M059J (cell line): ENCODE results near the gene MED15. TPM values are rescaled to one million over a fixed set of nuclear protein-coding genes. Genes with fewer than 3 reads are reported as not detected.
"Not testable (repeated sequence)": the region's sequence is repeated elsewhere in the genome, so short reads cannot be mapped to it uniquely, and the experiment has no call there.

Experiments
- DNase-seq: peaks from one replicate; pipeline ENCODE4 v3.0.0-alpha.2; 2012; ENCODE audit warnings: low read depth
- total RNA-seq: library from RNA; depleted of rRNA; stranded (reverse); fragments of >200 nt; shearing (Covaris generic); gene quantifications from 2 replicates; pipeline ENCODE4 v1.2.3, GENCODE V29; 2014

The MED15 gene
- total RNA-seq, 1 experiment from 2014 or later: 27.9 TPM

DNA sequence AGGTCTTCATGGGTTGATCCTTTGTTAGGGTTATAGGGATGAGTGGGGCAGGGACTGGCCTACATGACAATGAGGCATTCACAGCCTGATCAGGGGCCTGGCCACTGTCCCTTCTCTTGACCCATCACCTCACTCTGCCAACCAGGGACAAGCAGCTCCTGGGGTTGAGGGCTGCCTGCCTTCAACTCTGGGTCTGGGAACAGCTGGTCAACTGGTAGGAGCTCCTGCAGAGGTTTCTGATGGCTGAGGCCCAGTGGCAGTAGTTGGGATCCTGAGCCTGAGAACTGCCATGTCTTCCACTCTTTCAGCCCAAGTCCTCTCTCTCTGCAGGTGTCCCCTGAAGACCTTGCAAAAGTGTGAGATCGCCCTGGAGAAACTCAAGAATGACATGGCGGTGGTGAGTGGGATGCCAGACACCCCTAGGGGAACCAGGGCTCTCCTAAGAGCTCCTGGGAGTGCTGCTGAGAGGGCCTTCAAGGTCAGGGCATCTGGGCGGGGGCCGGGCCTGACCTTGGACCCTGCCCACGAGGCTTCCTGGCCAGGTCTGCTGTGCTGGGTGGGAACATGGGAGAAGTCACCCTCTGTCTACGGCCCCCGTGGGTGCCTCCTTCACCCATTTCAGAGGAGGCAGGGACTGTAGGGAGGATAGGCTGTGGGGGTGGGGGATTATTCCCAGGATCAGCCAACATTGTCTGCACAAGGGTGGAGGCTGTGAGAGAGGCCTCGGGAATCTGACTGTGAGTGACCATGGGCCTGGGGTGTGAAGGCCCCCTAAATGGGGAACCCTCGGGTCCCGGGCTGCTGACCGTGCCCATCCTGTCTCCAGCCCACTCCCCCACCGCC is 76.8 kb downstream of the MED15 start:
- no peak for DNase-seq

DNA sequence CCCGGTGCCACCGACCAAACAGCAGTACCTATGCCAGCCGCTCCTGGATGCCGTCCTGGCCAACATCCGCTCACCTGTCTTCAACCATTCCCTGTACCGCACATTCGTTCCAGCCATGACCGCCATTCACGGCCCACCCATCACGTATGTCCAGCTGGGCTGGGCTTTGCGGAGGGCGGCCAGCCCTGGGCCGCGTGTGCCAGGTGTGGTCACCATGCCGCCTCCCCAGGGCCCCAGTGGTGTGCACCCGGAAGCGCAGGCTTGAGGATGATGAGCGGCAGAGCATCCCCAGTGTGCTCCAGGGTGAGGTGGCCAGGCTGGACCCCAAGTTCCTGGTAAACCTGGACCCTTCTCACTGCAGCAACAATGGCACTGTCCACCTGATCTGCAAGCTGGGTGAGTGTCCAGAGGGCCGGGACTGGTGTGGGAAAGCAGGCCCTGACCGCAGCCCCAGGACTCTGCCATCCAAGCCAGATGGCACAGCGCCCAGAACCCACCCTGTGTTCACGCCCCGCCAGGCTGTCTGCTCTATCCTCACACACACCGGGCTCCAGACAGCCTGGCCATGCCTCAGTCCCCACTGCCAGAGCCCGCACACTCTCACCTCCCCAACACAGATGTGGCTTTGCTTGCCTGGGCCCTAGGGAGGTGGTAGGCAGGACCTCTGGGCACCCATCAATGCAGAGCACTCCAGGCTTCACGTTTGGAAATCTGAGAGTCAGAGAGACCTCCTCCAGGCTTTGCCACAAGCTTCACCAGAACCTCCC is 77.6 kb downstream of the MED15 start:
- no peak for DNase-seq

DNA sequence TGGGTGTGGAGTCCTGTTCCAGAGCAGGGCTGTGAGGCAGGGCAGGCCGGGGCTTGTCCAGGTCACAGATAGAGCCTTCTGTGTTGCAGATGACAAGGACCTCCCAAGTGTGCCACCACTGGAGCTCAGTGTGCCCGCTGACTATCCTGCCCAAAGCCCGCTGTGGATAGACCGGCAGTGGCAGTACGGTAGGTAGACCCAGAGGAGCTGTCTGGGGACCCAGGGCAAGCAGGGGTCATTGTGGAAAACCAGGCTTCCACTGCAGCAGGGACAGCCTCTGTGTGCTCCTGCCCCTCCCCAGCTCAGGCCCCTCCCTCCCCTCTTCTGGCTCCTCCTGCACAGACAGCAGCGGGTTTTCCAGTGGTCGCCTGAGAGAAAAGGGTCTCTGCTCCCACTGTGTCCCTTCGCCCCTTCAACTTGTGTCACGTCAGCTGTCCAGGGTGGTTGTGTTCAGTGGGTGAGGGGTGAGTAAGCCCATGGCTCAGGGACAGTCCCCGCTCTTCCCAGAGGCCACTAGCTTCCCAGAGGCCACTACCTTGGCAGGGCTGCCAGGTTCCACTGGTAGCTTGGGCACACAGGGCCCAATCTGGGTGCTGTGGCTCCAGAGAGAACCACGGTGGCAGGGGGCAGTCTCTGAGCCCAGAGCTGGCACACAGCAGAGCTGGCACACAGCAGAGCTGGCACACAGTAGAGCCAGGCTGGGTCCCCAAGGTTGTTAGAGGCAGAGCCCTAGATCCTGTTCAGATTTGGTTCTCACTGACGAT is 78.4 kb downstream of the MED15 start:
- DNase-seq: no peak

DNA sequence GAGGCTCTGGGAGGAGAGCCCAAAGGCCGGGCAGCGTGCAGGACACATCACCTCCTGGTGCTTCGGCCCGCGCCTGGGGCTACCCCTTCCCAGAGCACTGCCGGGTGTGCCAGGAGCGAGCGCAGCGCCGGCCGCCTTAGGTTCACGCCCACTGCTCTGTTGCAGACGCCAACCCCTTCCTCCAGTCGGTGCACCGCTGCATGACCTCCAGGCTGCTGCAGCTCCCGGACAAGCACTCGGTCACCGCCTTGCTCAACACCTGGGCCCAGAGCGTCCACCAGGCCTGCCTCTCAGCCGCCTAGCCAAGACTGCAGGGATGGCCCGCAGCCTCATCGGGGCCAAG is 79.0 kb downstream of the MED15 start:
- no peak for DNase-seq

DNA sequence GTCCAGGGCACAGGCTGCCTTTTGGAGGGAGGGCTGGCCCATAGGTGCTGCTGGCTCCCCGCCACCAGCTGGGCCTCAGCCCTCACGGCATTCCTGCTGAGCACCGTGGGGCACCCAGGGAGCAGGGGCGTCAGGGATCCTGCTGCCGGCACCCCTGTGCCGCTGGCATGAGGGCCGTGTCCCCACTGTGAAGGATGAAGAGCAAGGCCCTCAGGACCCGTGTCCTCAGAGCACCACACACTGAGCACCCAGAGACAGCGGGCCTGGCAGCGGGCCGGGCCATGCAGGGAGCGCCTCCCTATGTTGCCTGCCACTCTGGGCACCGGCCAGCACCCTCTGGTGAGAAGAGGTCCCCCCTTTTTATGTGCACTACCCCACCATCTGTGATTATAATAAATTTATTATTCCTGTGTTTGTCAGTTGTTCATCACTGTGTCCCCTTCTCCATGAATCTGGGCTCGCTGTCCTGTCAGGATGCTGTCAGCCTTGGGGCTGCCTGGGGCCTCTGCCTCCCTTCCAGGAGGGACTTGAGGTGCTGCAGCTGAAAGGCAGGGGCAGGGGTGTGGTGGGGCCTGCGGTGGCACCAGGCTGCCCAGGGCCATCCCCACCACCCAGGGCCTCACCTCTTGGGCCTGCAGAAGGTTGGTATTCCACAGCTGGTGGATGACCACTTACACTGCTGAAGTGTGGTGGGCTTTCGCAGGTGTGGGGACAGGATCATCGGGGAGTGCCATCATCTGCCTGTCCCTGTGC is 80.0 kb downstream of the MED15 start:
- no peak for DNase-seq

DNA sequence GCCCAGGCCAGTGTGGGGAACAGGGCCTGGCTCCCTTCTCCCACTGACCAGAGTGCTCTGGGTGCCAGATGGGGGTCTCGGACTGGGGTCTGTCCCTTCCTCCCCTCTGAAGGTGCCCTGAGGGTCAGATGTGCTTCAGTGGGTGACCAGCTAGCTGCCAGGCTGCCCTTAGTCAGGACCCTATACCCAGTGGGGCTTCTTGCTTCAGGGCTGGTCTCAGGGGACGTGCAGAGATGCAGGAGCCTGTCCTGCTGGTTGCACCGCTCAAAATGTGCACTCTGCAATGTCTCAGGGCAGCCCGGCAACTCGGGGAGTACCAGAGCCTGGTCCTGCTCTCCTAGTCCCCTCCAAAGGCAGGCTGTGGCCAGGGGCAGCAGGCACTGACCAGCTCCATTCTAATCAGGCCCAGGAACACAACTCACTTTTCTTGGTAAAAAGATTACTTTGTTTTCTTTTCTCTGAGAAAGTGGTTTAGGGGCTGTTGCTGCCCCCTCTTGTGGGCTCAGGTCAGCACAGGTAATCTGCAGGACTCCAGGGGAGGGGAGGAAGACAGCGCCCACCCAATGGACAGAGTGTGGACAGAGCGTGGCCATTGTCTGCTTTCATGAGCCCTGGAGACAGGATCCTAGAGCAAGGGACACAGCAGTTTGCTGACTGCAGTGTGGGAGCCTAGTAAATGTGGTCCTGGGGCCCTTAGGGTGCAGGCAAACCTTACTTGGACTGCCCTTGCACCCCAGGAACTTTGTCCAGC is 80.9 kb downstream of the MED15 start:
- no peak for DNase-seq

DNA sequence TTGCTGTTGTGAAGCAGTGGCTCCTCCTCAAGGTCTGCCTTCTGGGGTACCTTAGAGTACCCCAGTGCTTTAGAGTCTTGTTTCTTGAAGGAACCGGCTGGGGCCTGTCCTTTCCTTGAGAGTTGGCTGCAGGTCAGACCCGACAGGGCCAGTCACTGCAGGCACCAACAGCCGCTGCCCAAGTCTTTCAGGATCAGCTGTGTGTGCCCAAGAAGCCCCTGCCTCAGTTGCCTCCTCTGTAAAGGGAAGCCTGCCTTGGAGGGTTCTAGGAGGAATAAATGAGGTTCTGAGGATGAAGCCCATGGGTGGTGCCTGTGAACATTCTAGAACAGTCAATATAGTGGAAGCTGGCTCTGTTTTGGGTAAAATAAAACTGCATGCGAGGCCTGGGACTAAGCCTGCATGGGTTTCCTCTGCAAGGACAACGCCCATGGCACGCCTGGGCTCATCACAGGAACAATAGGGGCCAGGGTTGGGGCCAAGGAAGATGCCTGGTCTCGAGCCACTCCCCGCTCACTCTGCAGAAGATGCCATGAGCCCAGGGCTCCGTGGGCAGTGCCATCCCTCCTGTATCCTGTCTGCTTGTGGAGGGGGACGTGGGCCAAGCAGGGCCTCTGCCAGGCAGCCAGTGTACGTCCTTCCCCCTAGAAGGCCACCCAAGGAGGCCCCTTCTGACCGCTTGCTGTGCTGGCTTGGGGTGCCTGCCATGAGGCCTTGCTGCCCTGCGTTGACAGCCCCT is 81.6 kb downstream of the MED15 start:
- no peak for DNase-seq

DNA sequence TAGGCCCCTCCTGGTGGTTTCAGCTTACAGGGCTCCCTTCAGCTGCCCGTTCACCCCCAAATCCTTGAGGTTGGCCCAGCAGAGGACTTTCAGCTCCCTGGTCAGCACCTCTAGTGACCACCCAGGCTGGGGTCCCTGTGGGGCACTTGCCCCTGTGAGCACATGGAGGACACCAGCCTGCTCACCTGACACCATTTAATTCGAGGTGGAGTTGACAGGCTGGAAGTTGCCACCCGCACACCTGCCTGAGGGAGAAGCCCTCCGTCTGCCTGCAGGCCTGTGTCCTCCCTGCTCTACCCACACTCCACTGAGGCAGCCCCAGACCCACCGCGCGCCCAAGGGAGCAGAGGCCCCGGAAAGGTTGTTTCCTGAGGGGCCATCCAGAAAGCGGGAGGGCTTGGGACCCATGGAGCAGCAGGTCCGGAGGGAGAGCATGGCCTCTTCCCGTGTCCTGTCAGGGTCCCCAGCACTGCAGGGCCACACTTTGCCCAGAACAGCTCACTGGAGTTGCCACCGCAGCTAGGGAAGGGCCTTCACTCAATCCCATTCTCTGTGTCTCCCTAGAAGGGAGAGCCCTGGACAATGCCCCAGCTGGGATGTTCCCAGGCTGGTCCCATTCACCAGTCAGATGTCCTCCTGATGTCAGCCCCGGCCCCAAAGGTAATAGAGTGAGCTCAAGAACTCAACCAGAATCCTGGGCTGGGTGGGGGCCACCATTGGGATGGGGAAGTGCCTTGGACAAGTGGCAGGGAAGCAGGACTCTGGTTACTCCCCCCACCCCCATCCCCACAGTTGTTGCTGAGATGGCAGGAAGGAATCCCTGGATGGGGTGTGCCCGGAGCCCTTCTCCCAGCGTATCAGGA is 82.4 kb downstream of the MED15 start:
- no peak for DNase-seq

DNA sequence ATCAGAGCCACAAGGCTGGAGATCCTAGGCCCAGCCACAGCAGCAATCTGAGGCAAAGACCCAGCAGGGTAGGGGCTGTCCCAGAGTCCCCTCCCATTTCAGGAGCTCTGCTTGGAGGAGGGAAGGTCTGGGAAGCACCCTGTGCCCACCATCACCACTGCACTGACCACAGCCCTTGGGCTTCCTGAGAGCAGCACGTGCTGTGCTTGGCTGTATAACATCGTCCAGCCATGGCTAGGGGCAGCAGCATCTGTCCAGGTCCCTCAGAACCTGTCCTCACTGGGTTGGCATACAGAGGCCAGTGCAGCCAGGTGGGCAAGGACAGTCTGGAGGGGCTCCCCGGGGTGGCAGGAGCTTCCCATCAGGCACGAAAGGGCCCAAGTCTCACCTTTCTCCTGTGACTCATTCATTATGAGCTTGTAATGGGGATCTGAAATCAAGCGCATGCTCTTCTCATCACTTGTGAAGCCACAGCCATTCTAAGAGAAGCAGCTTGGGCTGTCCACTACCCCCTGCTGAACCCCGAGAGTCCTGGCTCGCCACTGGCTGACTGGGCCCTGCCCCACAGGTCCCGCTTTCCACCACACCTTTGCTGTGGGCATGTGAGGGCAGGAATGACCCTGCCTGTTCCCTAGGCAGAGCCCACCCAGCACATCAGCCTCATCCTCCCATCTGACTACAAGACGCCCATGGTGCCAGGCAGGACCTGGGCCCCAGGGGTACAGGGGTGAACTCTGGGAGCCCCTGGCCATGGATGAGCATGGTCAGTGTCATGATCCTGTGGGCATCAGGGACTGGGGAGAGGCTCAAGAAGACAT is 83.3 kb downstream of the MED15 start:
- no peak for DNase-seq

DNA sequence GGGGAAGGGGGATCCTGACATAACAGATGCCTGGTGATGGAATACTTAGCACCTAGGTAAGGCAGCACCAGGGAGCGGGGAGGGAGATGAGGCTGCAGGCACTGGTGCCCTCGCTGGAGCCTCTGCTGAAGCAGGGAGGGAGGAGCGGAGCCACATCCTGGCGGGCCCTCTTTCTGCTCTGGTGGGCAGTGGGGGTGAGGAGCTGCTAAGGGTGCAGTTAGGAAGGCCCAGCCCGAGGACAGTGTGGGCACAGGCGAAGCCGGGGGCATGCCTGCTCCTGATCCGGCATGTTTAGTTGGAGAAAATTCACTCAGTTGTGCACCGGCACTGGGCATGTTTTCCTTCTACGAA is 83.9 kb downstream of the MED15 start:
- no peak for DNase-seq

DNA sequence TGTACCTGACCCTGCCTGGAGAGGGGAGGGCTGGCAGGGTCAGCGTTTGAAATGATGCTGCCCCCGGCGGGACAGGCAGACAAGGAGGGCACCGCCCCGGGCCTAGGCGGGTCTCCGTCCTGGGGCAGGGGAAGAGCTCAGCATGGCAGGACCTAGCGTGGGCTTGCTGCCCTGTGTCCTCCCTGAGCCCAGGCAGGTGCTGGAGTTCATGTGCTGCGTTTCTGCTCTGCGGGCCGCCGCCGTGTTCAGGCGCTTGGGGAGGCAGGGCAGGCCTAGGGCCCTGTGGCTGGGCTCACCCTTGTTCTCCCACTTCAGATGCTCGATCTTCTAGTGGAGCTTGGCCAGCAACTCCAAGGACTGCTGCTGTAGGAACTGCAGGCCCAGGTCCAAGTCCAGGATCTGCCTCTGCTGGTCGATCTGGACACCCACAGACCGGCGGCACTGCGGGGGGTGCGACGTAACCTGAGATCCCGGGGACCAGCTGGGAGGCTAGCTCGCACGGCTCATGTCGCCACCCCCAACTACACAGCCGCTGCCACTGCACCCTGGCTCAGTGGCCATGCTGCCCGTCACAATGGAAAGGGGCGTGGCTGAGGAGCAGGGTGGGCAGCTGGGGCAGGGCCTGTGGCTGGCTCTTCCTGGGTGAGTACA is 84.4 kb downstream of the MED15 start:
- DNase-seq: no peak

DNA sequence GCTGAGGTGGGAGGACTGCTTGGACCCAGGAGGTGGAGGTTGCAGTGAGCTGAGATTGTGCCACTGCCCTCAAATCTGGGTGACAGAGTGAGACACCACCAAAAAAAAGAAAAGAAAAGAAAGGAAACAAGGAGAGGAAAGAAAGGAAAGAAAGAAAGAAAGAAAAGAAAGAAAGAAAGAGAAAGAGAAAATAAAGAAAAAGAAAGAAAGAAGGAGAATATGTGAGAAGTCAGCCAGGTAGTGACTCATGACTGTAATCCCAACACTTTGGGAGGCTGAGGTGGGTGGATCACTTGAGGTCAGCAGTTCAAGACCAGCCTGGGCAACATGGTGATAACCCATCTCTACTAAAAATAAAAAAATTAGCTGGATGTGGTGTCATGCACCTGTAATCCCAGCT is 86.6 kb downstream of the MED15 start:
- DNase-seq: not testable (repeated sequence)

DNA sequence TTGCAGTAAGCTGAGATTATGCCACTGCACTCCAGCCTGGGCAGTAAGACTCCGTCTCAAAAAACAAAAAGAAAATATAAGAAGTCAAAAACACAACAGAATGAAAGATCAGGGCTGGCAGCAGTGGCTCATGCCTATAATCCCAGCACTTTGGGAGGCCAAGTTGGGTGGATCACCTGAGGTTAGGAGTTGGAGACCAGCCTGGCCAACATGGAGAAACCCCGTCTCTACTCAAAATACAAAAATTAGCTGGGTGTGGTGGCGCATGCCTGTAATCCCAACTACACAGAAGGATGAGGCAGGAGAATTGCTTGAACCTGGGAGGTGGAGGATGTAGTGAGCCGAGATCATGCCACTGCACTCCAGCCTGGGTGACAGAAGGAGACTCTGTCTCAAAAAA is 87.1 kb downstream of the MED15 start:
- DNase-seq: not testable (repeated sequence)

DNA sequence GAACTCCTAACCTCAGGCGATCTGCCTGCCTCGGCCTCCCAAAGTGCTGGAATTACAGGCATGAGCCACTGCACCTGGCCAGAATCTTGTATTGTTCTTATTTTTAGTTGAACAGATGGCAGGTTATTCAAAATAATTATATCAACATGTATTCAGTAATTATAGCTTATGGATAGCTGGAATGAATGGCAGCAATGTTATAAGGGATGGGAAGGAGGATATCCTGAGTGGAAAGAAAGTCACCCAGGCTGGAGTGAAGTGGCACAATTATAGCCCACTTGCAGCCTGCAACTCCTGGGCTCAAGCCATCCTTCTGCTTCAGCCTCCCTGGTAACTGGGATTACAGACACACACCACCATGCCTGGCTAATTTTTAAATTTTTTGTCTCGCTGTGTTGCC is 88.1 kb downstream of the MED15 start:
- DNase-seq: no peak

DNA sequence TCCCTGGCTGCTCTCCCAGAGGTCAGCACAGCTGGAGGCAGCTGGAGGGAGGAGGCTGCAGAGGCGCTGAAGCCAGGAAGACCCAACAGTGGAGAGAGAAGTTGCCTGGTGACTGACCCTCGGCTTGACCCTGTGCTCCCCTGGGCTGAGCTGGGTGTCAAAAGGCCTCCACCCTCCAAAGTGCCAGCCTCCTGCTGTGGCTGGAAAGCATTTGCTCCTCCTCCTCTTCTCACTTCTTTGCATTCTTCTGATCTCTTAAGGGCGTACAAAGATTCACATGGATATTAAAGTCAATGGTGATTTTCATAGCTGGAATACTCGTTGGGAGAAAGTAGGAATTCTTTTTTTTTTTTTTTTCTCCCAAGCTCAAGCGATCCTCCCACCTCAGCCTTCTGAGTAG is 91.7 kb downstream of the MED15 start:
- DNase-seq: no peak

DNA sequence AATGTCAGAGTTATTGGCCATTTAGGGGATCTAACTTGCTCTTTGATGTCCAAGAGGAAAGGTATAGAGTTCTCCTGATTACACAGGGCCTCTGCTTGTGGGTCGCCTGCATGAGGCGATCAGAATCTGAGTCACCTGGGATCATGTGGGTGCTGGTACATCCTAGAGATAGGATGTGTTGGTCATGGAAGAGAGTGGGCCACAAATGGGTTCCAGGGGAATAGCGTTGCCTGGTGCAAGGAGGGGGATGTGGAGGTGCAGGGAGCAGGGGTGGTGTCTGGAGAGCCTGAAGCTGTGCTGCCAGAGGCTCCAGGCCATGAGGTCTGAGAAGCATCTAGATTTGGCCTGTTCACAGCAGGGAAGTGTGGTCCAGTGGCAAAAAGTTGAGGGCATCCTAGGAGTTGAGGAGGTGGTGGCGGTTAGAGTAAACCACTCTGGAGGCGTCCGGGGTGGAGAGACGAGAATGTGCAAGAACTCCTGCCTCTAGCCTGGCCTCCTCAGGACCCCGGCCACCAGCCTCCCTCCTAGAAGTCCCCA is 92.8 kb downstream of the MED15 start:
- no peak for DNase-seq

DNA sequence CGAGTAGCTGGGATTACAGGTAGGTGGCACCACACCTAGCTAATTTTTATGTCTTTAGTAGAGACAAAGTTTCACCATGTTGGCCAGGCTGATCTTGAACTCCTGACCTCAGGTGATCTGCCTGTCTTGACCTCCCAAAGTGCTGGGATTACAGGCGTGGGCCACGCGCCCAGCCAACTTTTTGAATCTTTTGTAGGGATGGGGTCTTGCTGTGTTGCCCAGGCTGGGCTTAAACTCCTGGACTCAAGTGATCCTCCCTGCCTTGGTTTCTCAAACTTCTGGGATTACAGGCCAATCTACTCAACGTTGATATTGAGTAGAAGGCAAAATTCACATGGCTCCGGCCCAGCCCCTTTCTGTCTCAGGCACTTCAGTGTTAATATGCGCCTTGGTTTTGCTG is 93.9 kb downstream of the MED15 start:
- no peak for DNase-seq
